Measurements from ENCODE around the gene HOXC10. TPM values are rescaled to one million over a fixed set of nuclear protein-coding genes. Genes with fewer than 3 reads are reported as not detected.

HOXC10 gene
- total RNA-seq, 1 donor from 2014 or later, result not detected

DNA sequence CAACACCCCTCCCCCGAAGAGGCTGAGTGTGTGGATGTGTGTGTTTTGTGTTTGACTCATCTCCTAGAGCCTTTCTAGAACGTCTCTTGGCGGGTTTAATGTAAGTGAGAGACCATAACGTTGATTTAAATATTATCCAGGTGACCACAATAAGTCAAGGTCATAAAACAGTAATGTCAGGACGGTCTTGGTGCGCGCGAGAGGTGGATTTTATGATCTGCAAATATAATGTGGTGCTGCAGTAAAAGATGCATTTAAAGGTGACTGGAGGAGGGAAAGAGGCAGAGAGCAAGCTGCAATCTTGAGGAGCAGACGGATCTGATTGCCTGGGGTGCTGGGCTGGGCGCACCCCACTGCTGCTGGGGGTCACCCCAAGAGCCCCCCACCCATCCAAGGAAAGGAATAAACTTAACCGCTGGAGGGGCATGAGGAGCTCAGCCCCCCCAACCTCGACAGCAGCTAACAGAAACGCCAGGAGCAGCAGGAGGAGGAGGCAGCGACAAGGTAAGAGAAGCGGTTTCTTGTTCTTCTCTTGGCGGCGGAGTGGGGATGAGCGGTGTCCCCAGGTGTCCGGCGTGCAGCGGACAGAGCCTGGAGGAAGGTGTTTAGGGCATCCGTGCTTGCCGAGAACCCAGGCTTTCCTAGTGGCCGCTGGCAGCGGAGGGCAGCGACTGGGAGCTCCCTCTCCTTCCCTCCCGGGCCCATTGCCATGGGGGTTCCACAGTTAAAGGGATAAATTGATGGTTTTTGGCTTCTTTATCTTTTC lies 5.5 kb downstream of the HOXC10 start:
- intact Hi-C loops (cut with micrococcal nuclease), result no loop called here
- Mint-ChIP-seq H3K4me1 (peaks cover 33% of the 10 kb centered on the region), H3K9me3 (peaks cover 2% of the 10 kb centered on the region), H3K36me3 (ENCODE audit: low read depth) (no peaks in the 10 kb centered on the region), H3K4me3 (no peak overlapping the region), H3K27ac (no peak overlapping the region), H3K27me3 (peaks cover 85% of the 10 kb centered on the region)
- CTCF ChIA-PET, result interaction anchor here (1.0 kb wide), 1 partner anchor 15 kb away, joined by 3 read pairs; no protein-coding TSS in a partner anchor
- TF ChIP-seq, protein P1, sequence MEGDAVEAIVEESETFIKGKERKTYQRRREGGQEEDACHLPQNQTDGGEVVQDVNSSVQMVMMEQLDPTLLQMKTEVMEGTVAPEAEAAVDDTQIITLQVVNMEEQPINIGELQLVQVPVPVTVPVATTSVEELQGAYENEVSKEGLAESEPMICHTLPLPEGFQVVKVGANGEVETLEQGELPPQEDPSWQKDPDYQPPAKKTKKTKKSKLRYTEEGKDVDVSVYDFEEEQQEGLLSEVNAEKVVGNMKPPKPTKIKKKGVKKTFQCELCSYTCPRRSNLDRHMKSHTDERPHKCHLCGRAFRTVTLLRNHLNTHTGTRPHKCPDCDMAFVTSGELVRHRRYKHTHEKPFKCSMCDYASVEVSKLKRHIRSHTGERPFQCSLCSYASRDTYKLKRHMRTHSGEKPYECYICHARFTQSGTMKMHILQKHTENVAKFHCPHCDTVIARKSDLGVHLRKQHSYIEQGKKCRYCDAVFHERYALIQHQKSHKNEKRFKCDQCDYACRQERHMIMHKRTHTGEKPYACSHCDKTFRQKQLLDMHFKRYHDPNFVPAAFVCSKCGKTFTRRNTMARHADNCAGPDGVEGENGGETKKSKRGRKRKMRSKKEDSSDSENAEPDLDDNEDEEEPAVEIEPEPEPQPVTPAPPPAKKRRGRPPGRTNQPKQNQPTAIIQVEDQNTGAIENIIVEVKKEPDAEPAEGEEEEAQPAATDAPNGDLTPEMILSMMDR (IDR thresholded peaks at IDR 0.05), result no peak
- POLR2A ChIA-PET, result interaction anchor here (0.5 to 0.6 kb wide), 2 partner anchors 33 to 42 kb away, joined by 3 read pairs; no protein-coding TSS in a partner anchor
- ATAC-seq (ENCODE audit: low read depth) (no peak), DNase-seq (no peak)

DNA sequence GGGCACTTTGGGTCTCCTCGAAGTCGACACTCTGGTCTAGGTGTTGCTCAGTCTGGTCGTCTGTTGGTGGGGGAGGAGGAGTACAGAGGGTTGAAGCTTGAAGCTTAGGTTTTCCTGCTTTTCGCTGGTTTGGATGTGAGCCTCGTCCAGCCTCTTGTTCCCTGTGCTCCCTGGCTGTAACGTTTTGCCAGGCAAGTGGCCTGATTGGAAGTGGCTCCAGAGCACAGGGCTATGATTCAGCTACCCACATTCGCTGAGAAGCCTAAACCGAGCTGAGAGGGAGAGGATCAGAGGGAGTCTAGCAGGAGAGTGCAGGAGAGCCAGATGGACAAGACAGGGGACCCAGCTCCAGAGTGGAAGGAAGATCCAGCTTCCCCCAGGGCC lies 6.1 kb downstream of the HOXC10 start:
- Mint-ChIP-seq H3K27ac (no peak overlapping the region), H3K4me1 (peaks cover 36% of the 10 kb centered on the region), H3K4me3 (no peak overlapping the region), H3K36me3 (ENCODE audit: low read depth) (peaks cover 1% of the 10 kb centered on the region), H3K27me3 (peaks cover 86% of the 10 kb centered on the region), H3K9me3 (peaks cover 2% of the 10 kb centered on the region)
- DNase-seq (no peak), ATAC-seq (ENCODE audit: low read depth) (no peak)
- ChIA-PET CTCF (interaction anchor here (1.0 kb wide), 1 partner anchor 15 kb away, joined by 3 read pairs; no protein-coding TSS in a partner anchor), POLR2A (interaction anchor here (0.5 to 0.6 kb wide), 2 partner anchors 33 to 43 kb away, joined by 3 read pairs; no protein-coding TSS in a partner anchor)
- TF ChIP-seq, protein P1 (IDR thresholded peaks at IDR 0.05), result no peak
- intact Hi-C loops (cut with micrococcal nuclease), result no loop called here

DNA sequence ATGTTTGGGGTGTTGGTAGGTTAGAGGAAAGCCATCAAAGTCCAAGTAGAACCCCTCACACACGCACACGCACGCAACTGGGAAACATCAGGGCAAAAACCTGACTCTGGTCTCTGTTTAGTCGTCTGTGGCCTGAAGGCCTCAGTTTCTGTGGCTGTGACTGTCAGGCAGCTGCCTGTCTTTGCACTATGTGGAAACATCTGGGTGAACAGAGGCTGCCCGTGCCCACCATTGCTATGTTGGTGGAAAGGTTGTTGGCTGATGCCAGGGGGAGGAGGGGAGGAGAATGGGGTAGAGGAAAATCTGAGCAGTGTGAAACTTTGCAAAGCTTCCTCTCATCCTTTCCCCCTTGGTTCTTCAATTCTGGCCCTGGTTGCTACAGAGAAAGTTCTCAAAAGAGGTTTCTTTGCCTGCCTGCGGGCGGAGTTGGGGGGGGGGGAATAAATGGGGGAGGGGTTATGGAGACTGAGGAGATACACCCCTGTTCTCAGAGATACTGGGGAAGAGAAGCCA lies 7.5 kb downstream of the HOXC10 start:
- TF ChIP-seq, protein P1 (IDR thresholded peaks at IDR 0.05), result no peak
- Mint-ChIP-seq H3K36me3 (ENCODE audit: low read depth) (peaks cover 1% of the 10 kb centered on the region), H3K4me1 (peaks cover 37% of the 10 kb centered on the region), H3K27me3 (peaks cover 83% of the 10 kb centered on the region), H3K9me3 (peaks cover 2% of the 10 kb centered on the region), H3K27ac (no peak overlapping the region), H3K4me3 (no peak overlapping the region)
- DNase-seq (no peak), ATAC-seq (ENCODE audit: low read depth) (no peak)
- ChIA-PET CTCF (interaction anchor here (1.2 kb wide), 1 partner anchor 40 kb away, joined by 3 read pairs; no protein-coding TSS in a partner anchor), POLR2A (no interaction called here)
- intact Hi-C loops (cut with micrococcal nuclease), result no loop called here

DNA sequence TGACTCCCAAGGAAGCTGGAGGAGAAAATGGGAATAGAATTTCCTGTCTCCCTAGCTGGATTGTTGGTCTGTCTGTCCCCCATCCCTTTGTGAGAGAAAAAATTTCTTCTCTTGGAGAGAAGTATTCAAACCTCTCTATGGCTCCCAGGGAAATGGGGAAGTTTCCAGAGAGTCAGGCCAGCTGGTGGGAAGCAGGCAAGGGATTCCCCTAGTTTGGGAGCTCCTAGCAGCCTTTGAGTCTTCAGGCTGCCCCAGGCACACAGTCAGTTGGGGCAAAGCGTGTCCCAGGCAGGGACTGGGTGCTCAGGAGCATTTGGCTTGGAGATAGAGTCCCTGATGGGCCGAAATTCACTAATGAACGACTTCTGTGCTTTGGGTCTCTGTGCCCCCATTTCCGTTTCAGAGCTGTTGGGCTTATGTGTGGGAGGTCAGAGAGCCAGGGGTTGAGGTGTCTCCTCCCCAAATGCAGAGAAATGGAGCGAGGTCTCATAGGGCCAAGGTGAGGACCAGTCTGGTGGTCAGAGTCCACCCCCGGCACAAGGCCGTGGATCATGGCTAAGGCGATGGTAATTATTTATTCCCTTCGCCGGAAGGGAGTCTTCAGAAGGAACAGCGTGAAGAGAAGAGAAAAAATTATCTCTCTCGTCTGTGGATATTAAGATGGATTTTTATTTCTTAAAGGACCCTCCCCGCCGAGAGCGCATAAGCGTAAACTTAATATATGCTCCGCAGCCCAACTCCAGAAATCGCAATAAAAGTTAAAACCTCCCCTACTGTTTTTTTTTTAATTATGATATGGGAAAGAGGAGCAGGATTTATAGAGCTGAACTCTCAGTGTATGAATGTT lies 8.4 kb downstream of the HOXC10 start:
- POLR2A ChIA-PET, result no interaction called here
- H3K27ac Mint-ChIP-seq, result peak overlapping the region; percentile 20

More for the DNA sequence above, 8.4 kb downstream of the HOXC10 start:
- ATAC-seq (ENCODE audit: low read depth) (no peak), DNase-seq (no peak)
- intact Hi-C loops (cut with micrococcal nuclease), result loop anchor here (2.0 kb wide), 1 partner anchor 19 kb away; the partner anchor contains the start of gene HOTAIR
- H3K4me3 Mint-ChIP-seq, result peak overlapping the region; percentile 35
- TF ChIP-seq, protein P1 (IDR thresholded peaks at IDR 0.05), result no peak
- H3K36me3 Mint-ChIP-seq (ENCODE audit: low read depth), result peaks cover 1% of the 10 kb centered on the region
- CTCF ChIA-PET, result interaction anchor here (0.7 to 1.2 kb wide), 2 partner anchors 39 to 208 kb away, joined by 3 read pairs; no protein-coding TSS in a partner anchor
- peaks cover 39% of the 10 kb centered on the region for H3K4me1 Mint-ChIP-seq
- H3K27me3 Mint-ChIP-seq, result peaks cover 83% of the 10 kb centered on the region
- H3K9me3 Mint-ChIP-seq, result peaks cover 2% of the 10 kb centered on the region
